HG03457 (cell line): ENCODE results near the gene DYRK1A.
A peak's percentile ranks its signal among the peaks of the same experiment; 100 is the strongest.
"Not testable (repeated sequence)": the region's sequence is repeated elsewhere in the genome, so short reads cannot be mapped to it uniquely, and the experiment has no call there.

Experiments
- ATAC-seq: cut with Tn5 transposase; IDR thresholded peaks from one replicate; pipeline ENCODE4 v1.9.1; 2021; ENCODE audit warnings: moderate number of reproducible peaks; ENCODE audit not compliant: unreplicated experiment

The DYRK1A gene

GRCh38 chr21:37366482-37367316 is at the start of gene DYRK1A:
TSS of gene DYRK1A (plus strand) at chr21:37366773. CDS start at chr21:37420375, 53,602 bp downstream.
- ATAC-seq: peak; percentile 54

GRCh38 chr21:37319551-37319950 is 47.0 kb upstream of the DYRK1A start:
- no peak for ATAC-seq

GRCh38 chr21:37322084-37322483 is 44.5 kb upstream of the DYRK1A start:
- no peak for ATAC-seq

- no peak for ATAC-seq
Measured at GRCh38 chr21:37324558-37324957, 42.0 kb upstream of the DYRK1A start.

GRCh38 chr21:37328147-37328546 is 38.4 kb upstream of the DYRK1A start:
- ATAC-seq: not testable (repeated sequence)

- no peak for ATAC-seq
Measured at GRCh38 chr21:37331411-37331810, 35.2 kb upstream of the DYRK1A start.

- no peak for ATAC-seq
Measured at GRCh38 chr21:37335053-37335452, 31.5 kb upstream of the DYRK1A start.

- ATAC-seq: no peak
Measured at GRCh38 chr21:37337179-37337578, 29.4 kb upstream of the DYRK1A start.

- ATAC-seq: no peak
Measured at GRCh38 chr21:37337831-37338230, 28.7 kb upstream of the DYRK1A start.

GRCh38 chr21:37338671-37339551 is 27.7 kb upstream of the DYRK1A start:
- no peak for ATAC-seq

GRCh38 chr21:37339552-37339939 is 27.0 kb upstream of the DYRK1A start:
- no peak for ATAC-seq

- no peak for ATAC-seq
Measured at GRCh38 chr21:37341254-37341960, 25.2 kb upstream of the DYRK1A start.

GRCh38 chr21:37342046-37342632 is 24.4 kb upstream of the DYRK1A start:
- no peak for ATAC-seq

GRCh38 chr21:37346841-37347430 is 19.6 kb upstream of the DYRK1A start:
- no peak for ATAC-seq

- ATAC-seq: no peak
Measured at GRCh38 chr21:37348664-37349063, 17.9 kb upstream of the DYRK1A start.

GRCh38 chr21:37350472-37350871 is 16.1 kb upstream of the DYRK1A start:
- ATAC-seq: no peak

- ATAC-seq: no peak
Measured at GRCh38 chr21:37356706-37357105, 9.9 kb upstream of the DYRK1A start.

- no peak for ATAC-seq
Measured at GRCh38 chr21:37357691-37358090, 8.9 kb upstream of the DYRK1A start.

- no peak for ATAC-seq
Measured at GRCh38 chr21:37358397-37358796, 8.2 kb upstream of the DYRK1A start.

GRCh38 chr21:37363936-37364335 is 2.6 kb upstream of the DYRK1A start:
- no peak for ATAC-seq
